Measurements from ENCODE around the gene IL20.

IL20 gene

DNA sequence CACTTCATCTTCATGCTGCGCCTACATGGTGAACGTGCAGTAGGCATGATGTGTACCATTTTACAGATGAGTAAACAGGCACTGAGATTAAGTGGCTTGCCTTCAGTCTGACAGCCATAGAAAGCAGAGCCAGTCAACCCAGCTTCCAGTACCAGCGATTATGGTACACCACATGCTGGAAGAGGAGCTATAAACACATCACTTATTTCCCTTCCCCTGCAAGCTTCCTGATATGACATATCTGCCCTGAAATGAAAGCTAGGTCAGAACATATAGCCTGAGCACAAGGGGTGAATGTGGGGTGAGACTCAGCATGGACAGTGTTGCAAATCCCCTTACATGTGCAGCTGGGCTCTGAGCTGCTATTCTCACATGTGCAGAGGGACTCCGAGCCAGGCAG lies 33.8 kb upstream of the IL20 start:
- TF ChIP-seq PAX5 (IDR thresholded peaks at IDR 0.05; ENCODE audit: insufficient read depth, low read length, severe bottlenecking), result no peak
- no peak for TF ChIP-seq SPI1 (IDR thresholded peaks at IDR 0.05; ENCODE audit: low read depth, low read length)
- TF ChIP-seq POLR2AphosphoS5 (IDR thresholded peaks at IDR 0.05; ENCODE audit: low read depth, low read length), result no peak
- TF ChIP-seq TAF1 (IDR thresholded peaks at IDR 0.05; ENCODE audit: low read depth, low read length), result no peak
- TF ChIP-seq POLR2A (IDR thresholded peaks at IDR 0.05; ENCODE audit: low read depth, low read length), result no peak
- TF ChIP-seq POU2F2 (IDR thresholded peaks at IDR 0.05; ENCODE audit: low read depth, low read length), result no peak
- DNase-seq (ENCODE audit: insufficient read length, low spot score) (no peak), FAIRE-seq (peak; percentile 76)

GRCh38 chr1:206832352-206832880 lies 33.0 kb upstream of the IL20 start:
- DNase-seq (ENCODE audit: insufficient read length, low spot score), result no peak
- no peak for FAIRE-seq
- no peak for TF ChIP-seq PAX5 (IDR thresholded peaks at IDR 0.05; ENCODE audit: insufficient read depth, low read length, severe bottlenecking)
- TF ChIP-seq POLR2AphosphoS5 (IDR thresholded peaks at IDR 0.05; ENCODE audit: low read depth, low read length), result no peak
- no peak for TF ChIP-seq POLR2A (IDR thresholded peaks at IDR 0.05; ENCODE audit: low read depth, low read length)
- TF ChIP-seq POU2F2 (IDR thresholded peaks at IDR 0.05; ENCODE audit: low read depth, low read length), result no peak
- no peak for TF ChIP-seq TAF1 (IDR thresholded peaks at IDR 0.05; ENCODE audit: low read depth, low read length)
- no peak for TF ChIP-seq SPI1 (IDR thresholded peaks at IDR 0.05; ENCODE audit: low read depth, low read length)

DNA sequence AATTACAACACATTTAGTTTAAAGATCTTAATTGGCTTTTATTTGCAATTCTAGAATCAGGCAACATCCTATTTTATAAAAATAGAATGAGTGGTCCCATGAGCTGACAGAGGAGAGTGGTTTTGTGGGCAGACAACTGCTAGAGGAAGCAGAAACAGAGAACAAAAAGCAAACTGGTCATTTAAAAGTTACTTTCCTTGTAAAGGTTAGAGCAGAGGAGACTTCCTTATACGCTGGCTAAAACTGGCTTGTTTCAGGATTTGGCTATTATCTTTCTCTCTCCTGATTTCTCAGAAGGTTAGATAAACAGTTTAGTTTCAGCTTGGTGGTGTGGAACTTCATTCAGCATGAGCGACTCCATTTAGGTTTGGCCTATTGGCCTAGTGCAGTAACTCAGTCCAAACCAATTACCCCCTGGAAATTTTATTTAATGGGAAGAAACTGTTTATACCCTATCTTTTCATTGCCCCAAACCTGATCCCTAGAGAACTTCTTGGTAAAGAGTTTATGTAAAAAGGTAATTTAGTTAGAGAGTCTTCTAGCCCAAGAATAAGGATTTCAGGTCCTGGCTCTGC lies 32.2 kb upstream of the IL20 start:
- DNase-seq (ENCODE audit: insufficient read length, low spot score) (no peak), FAIRE-seq (no peak)
- TF ChIP-seq PAX5 (IDR thresholded peaks at IDR 0.05; ENCODE audit: insufficient read depth, low read length, severe bottlenecking) (no peak), SPI1 (IDR thresholded peaks at IDR 0.05; ENCODE audit: low read depth, low read length) (no peak), POU2F2 (IDR thresholded peaks at IDR 0.05; ENCODE audit: low read depth, low read length) (no peak), POLR2AphosphoS5 (IDR thresholded peaks at IDR 0.05; ENCODE audit: low read depth, low read length) (no peak), TAF1 (IDR thresholded peaks at IDR 0.05; ENCODE audit: low read depth, low read length) (no peak), POLR2A (IDR thresholded peaks at IDR 0.05; ENCODE audit: low read depth, low read length) (no peak)

DNA sequence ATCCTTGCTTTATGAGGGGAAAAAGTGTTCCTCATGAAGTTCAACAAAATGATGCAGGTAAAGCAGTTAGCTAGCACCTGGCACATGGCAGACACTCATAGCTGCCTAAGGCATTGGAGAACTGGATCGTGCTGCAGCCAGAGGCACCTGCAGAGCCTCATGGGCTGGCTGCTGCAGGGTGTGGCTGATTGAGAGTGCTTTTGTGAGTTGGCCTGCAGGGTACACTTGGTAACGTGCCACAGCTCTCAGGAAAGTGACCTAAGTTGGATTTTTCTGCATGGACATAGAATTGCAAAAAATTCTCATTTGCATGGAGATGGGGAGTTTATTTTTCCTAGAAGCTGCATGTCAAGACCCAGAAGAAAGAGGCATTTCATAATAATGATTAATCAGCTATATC lies 31.6 kb upstream of the IL20 start:
- no peak for TF ChIP-seq POLR2AphosphoS5 (IDR thresholded peaks at IDR 0.05; ENCODE audit: low read depth, low read length)
- no peak for FAIRE-seq
- no peak for DNase-seq (ENCODE audit: insufficient read length, low spot score)

- FAIRE-seq (no peak), DNase-seq (ENCODE audit: insufficient read length, low spot score) (no peak)
- TF ChIP-seq POLR2AphosphoS5 (IDR thresholded peaks at IDR 0.05; ENCODE audit: low read depth, low read length) (no peak), POLR2A (IDR thresholded peaks at IDR 0.05; ENCODE audit: low read depth, low read length) (no peak), SPI1 (IDR thresholded peaks at IDR 0.05; ENCODE audit: low read depth, low read length) (no peak), PAX5 (IDR thresholded peaks at IDR 0.05; ENCODE audit: insufficient read depth, low read length, severe bottlenecking) (no peak), POU2F2 (IDR thresholded peaks at IDR 0.05; ENCODE audit: low read depth, low read length) (no peak), TAF1 (IDR thresholded peaks at IDR 0.05; ENCODE audit: low read depth, low read length) (no peak)
These were observed 31.2 kb upstream of the IL20 start for GRCh38 chr1:206834217-206834616.

DNA sequence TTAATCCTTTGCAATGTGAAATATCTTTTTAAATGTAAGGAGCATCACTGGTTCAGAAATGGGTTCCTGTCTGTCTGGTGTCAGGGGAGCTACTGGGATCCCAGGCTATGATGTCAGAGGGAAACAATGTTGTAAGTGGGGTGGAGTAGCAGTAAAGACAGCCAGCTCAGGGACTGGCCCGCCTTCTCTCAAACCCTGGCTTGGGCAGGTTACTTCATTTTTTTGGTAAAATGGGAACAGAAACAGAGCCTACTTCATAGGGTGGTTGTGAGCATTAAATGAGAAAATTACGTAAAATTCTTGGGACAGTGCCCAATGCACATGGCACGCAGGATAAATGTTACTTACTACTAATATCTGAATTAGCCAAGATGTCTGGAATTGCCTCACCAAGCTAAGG lies 30.7 kb upstream of the IL20 start:
- no peak for FAIRE-seq
- TF ChIP-seq POLR2AphosphoS5 (IDR thresholded peaks at IDR 0.05; ENCODE audit: low read depth, low read length), result no peak
- TF ChIP-seq TAF1 (IDR thresholded peaks at IDR 0.05; ENCODE audit: low read depth, low read length), result no peak
- no peak for TF ChIP-seq POU2F2 (IDR thresholded peaks at IDR 0.05; ENCODE audit: low read depth, low read length)
- TF ChIP-seq SPI1 (IDR thresholded peaks at IDR 0.05; ENCODE audit: low read depth, low read length), result 0 out of 2 replicates have a peak, but pooled peaks have one; percentile 23
- no peak for DNase-seq (ENCODE audit: insufficient read length, low spot score)

GRCh38 chr1:206835186-206835585 lies 30.2 kb upstream of the IL20 start:
- TF ChIP-seq POLR2AphosphoS5 (IDR thresholded peaks at IDR 0.05; ENCODE audit: low read depth, low read length) (no peak), SPI1 (IDR thresholded peaks at IDR 0.05; ENCODE audit: low read depth, low read length) (no peak), TAF1 (IDR thresholded peaks at IDR 0.05; ENCODE audit: low read depth, low read length) (no peak), POU2F2 (IDR thresholded peaks at IDR 0.05; ENCODE audit: low read depth, low read length) (no peak), POLR2A (IDR thresholded peaks at IDR 0.05; ENCODE audit: low read depth, low read length) (no peak), PAX5 (IDR thresholded peaks at IDR 0.05; ENCODE audit: insufficient read depth, low read length, severe bottlenecking) (no peak)
- DNase-seq (ENCODE audit: insufficient read length, low spot score) (no peak), FAIRE-seq (no peak)

- DNase-seq (ENCODE audit: insufficient read length, low spot score), result no peak
- FAIRE-seq, result no peak
- no peak for TF ChIP-seq POU2F2 (IDR thresholded peaks at IDR 0.05; ENCODE audit: low read depth, low read length)
- TF ChIP-seq POLR2AphosphoS5 (IDR thresholded peaks at IDR 0.05; ENCODE audit: low read depth, low read length), result no peak
- TF ChIP-seq PAX5 (IDR thresholded peaks at IDR 0.05; ENCODE audit: insufficient read depth, low read length, severe bottlenecking), result no peak
- TF ChIP-seq SPI1 (IDR thresholded peaks at IDR 0.05; ENCODE audit: low read depth, low read length), result no peak
- no peak for TF ChIP-seq TAF1 (IDR thresholded peaks at IDR 0.05; ENCODE audit: low read depth, low read length)
- no peak for TF ChIP-seq POLR2A (IDR thresholded peaks at IDR 0.05; ENCODE audit: low read depth, low read length)
These were observed 29.3 kb upstream of the IL20 start for GRCh38 chr1:206836111-206836510.

DNA sequence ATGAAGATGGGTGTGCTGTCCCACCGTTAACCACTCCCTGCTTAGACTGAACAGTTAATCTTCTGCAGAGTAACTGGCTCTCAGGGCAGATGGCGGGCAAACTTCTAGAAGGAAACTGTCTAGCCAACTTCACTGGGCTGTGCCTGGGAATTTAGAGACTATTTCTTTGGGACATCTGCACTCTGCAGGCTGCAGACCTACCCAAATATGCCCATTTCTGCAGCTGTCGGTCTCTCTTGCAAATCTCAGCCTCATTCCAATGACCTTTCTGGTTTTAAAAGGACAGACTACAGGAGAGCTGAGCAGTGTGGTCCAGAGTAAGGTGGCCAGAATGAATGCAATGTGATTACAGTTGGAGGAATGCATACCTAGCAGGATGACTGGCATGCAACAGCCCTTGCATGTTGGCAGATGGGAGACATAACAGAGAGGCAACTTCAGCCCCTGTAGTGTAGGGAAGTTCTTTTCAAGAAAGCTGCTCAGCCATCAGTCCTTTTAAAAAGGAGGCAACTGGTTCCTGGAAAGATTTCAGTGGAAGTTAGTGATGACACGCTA lies 26.3 kb upstream of the IL20 start:
- DNase-seq (ENCODE audit: insufficient read length, low spot score) (no peak), FAIRE-seq (no peak)
- TF ChIP-seq PAX5 (IDR thresholded peaks at IDR 0.05; ENCODE audit: insufficient read depth, low read length, severe bottlenecking), result no peak
- no peak for TF ChIP-seq SPI1 (IDR thresholded peaks at IDR 0.05; ENCODE audit: low read depth, low read length)
- TF ChIP-seq TAF1 (IDR thresholded peaks at IDR 0.05; ENCODE audit: low read depth, low read length), result no peak
- TF ChIP-seq POLR2AphosphoS5 (IDR thresholded peaks at IDR 0.05; ENCODE audit: low read depth, low read length), result no peak
- no peak for TF ChIP-seq POU2F2 (IDR thresholded peaks at IDR 0.05; ENCODE audit: low read depth, low read length)
- no peak for TF ChIP-seq POLR2A (IDR thresholded peaks at IDR 0.05; ENCODE audit: low read depth, low read length)

- FAIRE-seq (no peak), DNase-seq (ENCODE audit: insufficient read length, low spot score) (no peak)
- TF ChIP-seq POU2F2 (IDR thresholded peaks at IDR 0.05; ENCODE audit: low read depth, low read length) (no peak), SPI1 (IDR thresholded peaks at IDR 0.05; ENCODE audit: low read depth, low read length) (no peak), POLR2A (IDR thresholded peaks at IDR 0.05; ENCODE audit: low read depth, low read length) (no peak), POLR2AphosphoS5 (IDR thresholded peaks at IDR 0.05; ENCODE audit: low read depth, low read length) (no peak), PAX5 (IDR thresholded peaks at IDR 0.05; ENCODE audit: insufficient read depth, low read length, severe bottlenecking) (no peak), TAF1 (IDR thresholded peaks at IDR 0.05; ENCODE audit: low read depth, low read length) (no peak)
These were observed 25.6 kb upstream of the IL20 start for GRCh38 chr1:206839857-206840256.

Measured in GM12891 (cell line).